Body of pancreas (tissue), 4 donors: ENCODE data around the gene TRAPPC6A.

ENCODE experiments used
- POLR2A ChIP-seq, 3 donors: fragments of 450-650 bp; IDR thresholded peaks; one replicate each; pipeline ENCODE4 v1.6.1; 2016; ENCODE audit warnings: antibody characterized with exemption in 3 of 3, mild to moderate bottlenecking in 2 of 3
- TF ChIP-seq, protein P1 (sequence below), 7 experiments: fragments of 450-650 bp in 4 of 7; fragments of 200-600 bp in 3 of 7; sonication (generic) in 3 of 7; IDR thresholded peaks; one replicate each; pipeline ENCODE4 v1.5.1; 2016 to 2019; ENCODE audit warnings: antibody characterized with exemption in 7 of 7

- TF ChIP-seq, protein P1, sequence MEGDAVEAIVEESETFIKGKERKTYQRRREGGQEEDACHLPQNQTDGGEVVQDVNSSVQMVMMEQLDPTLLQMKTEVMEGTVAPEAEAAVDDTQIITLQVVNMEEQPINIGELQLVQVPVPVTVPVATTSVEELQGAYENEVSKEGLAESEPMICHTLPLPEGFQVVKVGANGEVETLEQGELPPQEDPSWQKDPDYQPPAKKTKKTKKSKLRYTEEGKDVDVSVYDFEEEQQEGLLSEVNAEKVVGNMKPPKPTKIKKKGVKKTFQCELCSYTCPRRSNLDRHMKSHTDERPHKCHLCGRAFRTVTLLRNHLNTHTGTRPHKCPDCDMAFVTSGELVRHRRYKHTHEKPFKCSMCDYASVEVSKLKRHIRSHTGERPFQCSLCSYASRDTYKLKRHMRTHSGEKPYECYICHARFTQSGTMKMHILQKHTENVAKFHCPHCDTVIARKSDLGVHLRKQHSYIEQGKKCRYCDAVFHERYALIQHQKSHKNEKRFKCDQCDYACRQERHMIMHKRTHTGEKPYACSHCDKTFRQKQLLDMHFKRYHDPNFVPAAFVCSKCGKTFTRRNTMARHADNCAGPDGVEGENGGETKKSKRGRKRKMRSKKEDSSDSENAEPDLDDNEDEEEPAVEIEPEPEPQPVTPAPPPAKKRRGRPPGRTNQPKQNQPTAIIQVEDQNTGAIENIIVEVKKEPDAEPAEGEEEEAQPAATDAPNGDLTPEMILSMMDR (IDR thresholded peaks at IDR 0.05), result no peak
- no peak for TF ChIP-seq POLR2A (IDR thresholded peaks at IDR 0.05)
Measured at GRCh38 chr19:45217957-45218334, 39.9 kb upstream of the TRAPPC6A start.
